Chondrocyte (in vitro differentiated cells): Measurements from ENCODE around the gene SERINC5. TPM values are rescaled to one million over a fixed set of nuclear protein-coding genes. Genes with fewer than 3 reads are reported as not detected.

Experiments used
- DNase-seq: peaks from one replicate; pipeline ENCODE4 v3.0.0; 2021; ENCODE audit warnings: mixed read lengths, low spot score
- H3K27ac Mint-ChIP-seq: one replicate; pipeline ENCODE4 v1.8.0; 2021; ENCODE audit warnings: mild to moderate bottlenecking, moderate library complexity, mixed read lengths; ENCODE audit not compliant: unreplicated experiment
- H3K27me3 Mint-ChIP-seq: 2 replicates; pipeline ENCODE4 v1.8.0; 2021; ENCODE audit warnings: low read depth, mixed read lengths
- H3K36me3 Mint-ChIP-seq: 2 replicates; pipeline ENCODE4 v1.8.0; 2021; ENCODE audit warnings: low read depth, mixed read lengths
- H3K4me1 Mint-ChIP-seq: 2 replicates; pipeline ENCODE4 v1.8.0; 2021; ENCODE audit warnings: low read depth, mild to moderate bottlenecking, mixed read lengths
- H3K4me3 Mint-ChIP-seq: one replicate; pipeline ENCODE4 v1.8.0; 2021; ENCODE audit warnings: mild to moderate bottlenecking, moderate library complexity, mixed read lengths; ENCODE audit not compliant: unreplicated experiment
- H3K9me3 Mint-ChIP-seq: 2 replicates; pipeline ENCODE4 v1.8.0; 2021; ENCODE audit warnings: low read depth, mixed read lengths
- total RNA-seq: library from RNA; stranded (reverse); gene quantifications from 3 replicates; pipeline ENCODE4 v1.2.1, GENCODE V29; 2021
- TF ChIP-seq, protein P1 (sequence below): fragments of 200-600 bp; sonication (generic); IDR thresholded peaks from 2 replicates; pipeline ENCODE4 v1.5.0; 2021; ENCODE audit warnings: antibody characterized with exemption, mild to moderate bottlenecking, moderate library complexity

SERINC5 gene
- total RNA-seq, 1 donor from 2014 or later = 41.5 TPM

DNA sequence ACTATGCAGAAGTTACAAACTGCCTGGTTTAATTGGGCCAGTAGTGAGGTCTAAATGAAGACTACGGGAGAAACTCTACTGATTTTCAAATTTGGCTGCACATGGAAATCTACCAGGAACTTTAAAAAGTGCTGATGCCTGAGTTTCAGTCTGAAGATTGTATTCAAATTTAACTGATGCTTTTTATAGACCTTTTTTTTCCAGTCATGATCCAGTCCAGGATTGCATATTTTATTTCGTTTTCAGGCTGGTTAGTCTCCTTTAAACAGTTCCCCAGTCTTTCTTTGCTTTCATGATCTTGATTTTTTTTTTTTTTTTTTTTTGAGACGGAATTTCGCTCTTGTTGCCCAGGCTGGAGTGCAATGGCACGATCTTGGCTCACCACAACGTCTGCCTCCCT, 40.3 kb upstream of the SERINC5 start:
- H3K27ac Mint-ChIP-seq = no peak overlapping the region
- peaks cover 4% of the 10 kb centered on the region for H3K27me3 Mint-ChIP-seq
- no peaks in the 10 kb centered on the region for H3K4me1 Mint-ChIP-seq
- H3K9me3 Mint-ChIP-seq = peaks cover 5% of the 10 kb centered on the region
- no peak for DNase-seq
- H3K4me3 Mint-ChIP-seq = no peak overlapping the region
- TF ChIP-seq, protein P1, sequence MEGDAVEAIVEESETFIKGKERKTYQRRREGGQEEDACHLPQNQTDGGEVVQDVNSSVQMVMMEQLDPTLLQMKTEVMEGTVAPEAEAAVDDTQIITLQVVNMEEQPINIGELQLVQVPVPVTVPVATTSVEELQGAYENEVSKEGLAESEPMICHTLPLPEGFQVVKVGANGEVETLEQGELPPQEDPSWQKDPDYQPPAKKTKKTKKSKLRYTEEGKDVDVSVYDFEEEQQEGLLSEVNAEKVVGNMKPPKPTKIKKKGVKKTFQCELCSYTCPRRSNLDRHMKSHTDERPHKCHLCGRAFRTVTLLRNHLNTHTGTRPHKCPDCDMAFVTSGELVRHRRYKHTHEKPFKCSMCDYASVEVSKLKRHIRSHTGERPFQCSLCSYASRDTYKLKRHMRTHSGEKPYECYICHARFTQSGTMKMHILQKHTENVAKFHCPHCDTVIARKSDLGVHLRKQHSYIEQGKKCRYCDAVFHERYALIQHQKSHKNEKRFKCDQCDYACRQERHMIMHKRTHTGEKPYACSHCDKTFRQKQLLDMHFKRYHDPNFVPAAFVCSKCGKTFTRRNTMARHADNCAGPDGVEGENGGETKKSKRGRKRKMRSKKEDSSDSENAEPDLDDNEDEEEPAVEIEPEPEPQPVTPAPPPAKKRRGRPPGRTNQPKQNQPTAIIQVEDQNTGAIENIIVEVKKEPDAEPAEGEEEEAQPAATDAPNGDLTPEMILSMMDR = no peak
- peaks cover 2% of the 10 kb centered on the region for H3K36me3 Mint-ChIP-seq

DNA sequence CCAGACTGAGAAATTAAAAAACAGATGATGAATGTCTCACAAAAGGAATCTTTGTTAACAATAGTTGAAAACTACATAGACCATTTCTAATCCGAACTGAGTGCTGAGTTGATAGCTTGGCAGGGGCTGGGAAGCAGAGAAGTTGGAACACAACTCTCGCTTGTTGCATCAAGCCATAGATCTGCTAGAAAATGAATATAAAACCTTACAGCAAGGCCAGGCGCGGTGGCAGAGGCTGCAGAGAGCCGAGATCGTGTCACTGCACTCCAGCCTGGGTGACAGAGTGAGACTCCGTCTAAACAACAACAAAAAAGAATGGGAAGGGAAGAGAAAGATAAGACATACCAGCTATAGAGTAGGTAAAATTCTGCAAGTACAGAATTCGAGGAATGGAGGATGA, 35.9 kb upstream of the SERINC5 start:
- Mint-ChIP-seq H3K4me3 (no peak overlapping the region), H3K4me1 (no peaks in the 10 kb centered on the region), H3K27ac (no peak overlapping the region), H3K36me3 (peaks cover 2% of the 10 kb centered on the region), H3K9me3 (peaks cover 5% of the 10 kb centered on the region), H3K27me3 (peaks cover 2% of the 10 kb centered on the region)
- DNase-seq = no peak
- TF ChIP-seq, protein P1 = no peak

DNA sequence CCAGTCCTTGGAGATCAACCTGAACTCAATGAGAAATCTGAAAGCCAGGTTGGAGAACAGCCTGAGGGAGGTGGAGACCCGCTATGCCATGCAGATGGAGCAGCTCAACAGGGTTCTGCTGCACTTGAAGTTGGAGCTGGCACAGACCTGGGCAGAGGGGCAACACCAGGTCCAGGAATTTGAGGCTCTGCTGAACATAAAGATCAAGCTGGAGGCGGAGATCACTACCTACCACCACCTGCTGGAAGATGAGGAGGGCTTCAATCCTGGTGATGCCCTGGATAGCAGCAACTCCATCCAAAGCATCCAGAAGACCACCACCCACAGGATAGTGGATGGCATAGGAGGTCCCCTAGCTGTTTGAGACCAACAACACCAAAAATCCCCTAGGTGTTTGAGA, 33.5 kb upstream of the SERINC5 start:
- TF ChIP-seq, protein P1 = no peak
- H3K4me1 Mint-ChIP-seq = no peaks in the 10 kb centered on the region
- peaks cover 2% of the 10 kb centered on the region for H3K36me3 Mint-ChIP-seq
- no peak overlapping the region for H3K4me3 Mint-ChIP-seq
- no peak overlapping the region for H3K27ac Mint-ChIP-seq
- H3K9me3 Mint-ChIP-seq = peaks cover 5% of the 10 kb centered on the region
- peaks cover 2% of the 10 kb centered on the region for H3K27me3 Mint-ChIP-seq
- no peak for DNase-seq

DNA sequence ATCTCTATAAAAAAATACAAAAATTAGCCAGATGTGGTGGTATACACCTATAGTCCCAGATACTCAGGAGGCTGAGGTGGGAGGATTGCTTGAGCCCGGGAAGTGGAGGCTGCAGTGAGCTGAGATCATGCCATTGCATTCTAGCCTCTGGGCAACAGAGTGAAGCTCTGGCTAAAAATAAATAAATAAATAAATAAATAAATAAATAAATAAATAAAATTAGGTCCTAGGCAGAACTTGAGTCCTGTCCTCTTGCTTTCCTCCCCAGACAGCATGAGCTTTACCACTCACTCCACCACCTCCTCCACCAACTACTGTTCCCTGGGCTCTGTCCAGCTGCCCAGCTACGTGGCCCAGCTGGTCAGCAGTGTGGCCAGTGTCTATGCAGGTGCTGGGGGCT, 32.3 kb upstream of the SERINC5 start:
- H3K9me3 Mint-ChIP-seq = peaks cover 5% of the 10 kb centered on the region
- TF ChIP-seq, protein P1 = no peak
- DNase-seq = no peak
- no peak overlapping the region for H3K27ac Mint-ChIP-seq
- no peaks in the 10 kb centered on the region for H3K4me1 Mint-ChIP-seq
- H3K4me3 Mint-ChIP-seq = no peak overlapping the region
- no peaks in the 10 kb centered on the region for H3K36me3 Mint-ChIP-seq
- peaks cover 2% of the 10 kb centered on the region for H3K27me3 Mint-ChIP-seq

DNA sequence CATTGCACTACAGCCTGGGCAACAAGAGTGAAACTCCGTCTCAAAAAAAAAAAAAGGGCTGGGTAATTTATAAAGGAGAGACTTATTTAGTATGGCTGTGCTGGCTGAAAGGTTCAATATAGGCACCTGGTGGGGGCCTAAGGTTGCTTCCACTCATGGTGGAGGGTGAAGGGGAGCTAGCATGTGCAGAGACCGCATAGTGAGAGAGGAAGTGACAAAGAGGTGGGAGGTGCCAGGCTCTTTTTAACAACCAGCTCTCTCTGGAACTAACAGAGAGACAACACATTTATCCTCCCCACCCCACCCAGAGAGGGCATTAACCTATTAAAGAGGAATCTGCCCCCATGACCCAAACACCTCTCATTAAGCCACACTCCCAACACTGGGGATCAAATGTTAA, 28.9 kb upstream of the SERINC5 start:
- no peaks in the 10 kb centered on the region for H3K27me3 Mint-ChIP-seq
- H3K27ac Mint-ChIP-seq = no peak overlapping the region
- no peaks in the 10 kb centered on the region for H3K4me1 Mint-ChIP-seq
- DNase-seq = peak; percentile 12
- H3K36me3 Mint-ChIP-seq = no peaks in the 10 kb centered on the region
- H3K9me3 Mint-ChIP-seq = no peaks in the 10 kb centered on the region
- H3K4me3 Mint-ChIP-seq = no peak overlapping the region
- TF ChIP-seq, protein P1 = no peak
